CD4-positive, alpha-beta T cell treated with Interferon gamma for 1 hour (primary cell): ENCODE results near the gene PIEZO2.
"Not testable (repeated sequence)": the region's sequence is repeated elsewhere in the genome, so short reads cannot be mapped to it uniquely, and the experiment has no call there.

Experiments used
- DNase-seq: peaks from one replicate; pipeline ENCODE4 v3.0.0-alpha.2; 2020

The PIEZO2 gene

DNA sequence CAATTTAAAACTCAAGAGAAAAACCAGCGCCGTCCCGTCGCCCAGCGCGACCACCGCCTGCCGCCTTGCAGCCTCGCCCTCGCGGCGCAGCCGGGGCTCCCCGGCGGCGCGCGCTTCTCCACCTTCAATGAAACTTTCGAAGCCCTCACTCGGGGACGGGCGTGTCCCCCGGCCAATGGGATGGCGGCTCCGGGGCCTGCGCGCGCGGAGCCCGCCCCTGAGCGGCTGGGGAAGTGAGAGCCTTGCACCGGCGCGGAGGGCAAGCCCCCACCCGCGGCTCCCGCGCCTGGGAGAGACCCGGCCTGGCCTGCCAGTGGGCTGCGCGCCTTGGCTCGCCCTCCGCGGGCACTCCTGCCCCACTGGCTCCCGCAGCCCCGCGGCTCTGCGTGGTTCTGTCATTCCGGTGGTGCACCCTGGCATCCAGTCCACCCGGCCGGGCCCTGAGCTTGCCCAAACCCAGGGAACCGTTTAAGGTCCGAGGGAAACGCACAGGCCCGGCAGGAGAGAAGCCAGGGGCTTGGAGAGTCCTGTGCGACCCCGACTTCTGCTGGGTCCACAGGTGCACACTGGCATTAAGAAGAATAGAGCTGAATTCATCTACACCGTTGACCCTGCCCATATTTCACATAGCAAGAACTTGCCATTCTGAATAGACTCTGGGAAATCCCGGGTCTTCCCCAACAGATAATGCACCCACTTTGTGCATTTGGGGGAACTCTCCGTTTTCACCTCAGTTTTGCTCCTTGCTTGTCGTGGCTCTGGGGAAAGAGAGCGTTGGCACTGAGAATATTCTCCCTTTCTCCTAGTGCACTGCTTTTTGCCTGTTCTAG is at the start of gene PIEZO2:
PIEZO2 (minus strand) TSS at position 129 of the 830 bp plus-strand sequence. CDS start 981 bp downstream, outside the sequence.
- DNase-seq = no peak

DNA sequence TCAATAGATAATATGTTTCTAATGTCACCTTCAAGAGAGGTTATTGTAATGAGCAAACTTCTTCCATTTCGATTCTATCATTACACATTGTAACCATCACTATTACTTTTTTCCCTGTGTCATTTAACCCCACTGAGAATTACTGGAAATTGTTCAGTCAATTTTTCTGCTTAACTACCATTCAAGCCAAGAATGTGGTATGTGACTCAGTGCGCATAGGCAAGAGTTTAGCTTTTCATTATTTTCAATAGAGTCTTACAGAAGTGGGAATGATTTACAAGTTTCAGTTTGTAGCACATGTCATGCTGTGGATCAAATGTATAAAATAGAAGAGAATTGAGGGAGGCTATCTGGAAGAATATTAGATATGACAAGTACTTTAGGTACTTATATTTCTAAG is 34.3 kb upstream of the PIEZO2 start:
- DNase-seq = no peak

- not testable (repeated sequence) for DNase-seq
Observed at GRCh38 chr18:11181629-11182028, 32.3 kb upstream of the PIEZO2 start.

- DNase-seq = no peak
Observed at GRCh38 chr18:11179959-11180519, 30.7 kb upstream of the PIEZO2 start.

DNA sequence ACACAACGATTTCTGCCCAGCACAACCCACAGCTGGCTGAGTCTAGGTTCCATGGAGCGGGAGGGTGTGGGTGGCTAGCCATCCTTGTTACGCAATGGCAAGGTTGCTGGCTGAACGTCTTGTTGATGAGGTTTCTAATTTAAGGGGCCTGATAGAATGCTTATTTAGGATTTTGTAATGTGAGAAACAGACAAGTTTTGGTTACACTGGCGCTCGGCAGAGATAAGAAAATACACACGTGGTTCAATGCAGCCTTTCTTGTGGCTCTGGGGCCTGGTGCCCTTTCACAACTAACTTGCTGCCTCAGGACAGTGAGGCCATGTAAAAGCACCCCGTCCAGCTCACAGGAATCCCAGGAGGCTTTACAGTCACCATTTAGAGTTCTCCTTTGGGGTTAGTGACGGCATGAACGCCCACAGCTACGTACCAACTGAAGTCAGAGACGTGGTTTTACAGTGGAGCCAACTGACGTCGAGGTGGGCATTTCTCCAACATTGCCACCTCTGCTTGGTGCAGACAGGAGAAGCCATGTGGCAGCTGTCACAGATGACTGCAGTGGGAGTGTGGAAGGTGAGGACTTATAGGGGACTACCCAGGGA is 29.7 kb upstream of the PIEZO2 start:
- no peak for DNase-seq

DNA sequence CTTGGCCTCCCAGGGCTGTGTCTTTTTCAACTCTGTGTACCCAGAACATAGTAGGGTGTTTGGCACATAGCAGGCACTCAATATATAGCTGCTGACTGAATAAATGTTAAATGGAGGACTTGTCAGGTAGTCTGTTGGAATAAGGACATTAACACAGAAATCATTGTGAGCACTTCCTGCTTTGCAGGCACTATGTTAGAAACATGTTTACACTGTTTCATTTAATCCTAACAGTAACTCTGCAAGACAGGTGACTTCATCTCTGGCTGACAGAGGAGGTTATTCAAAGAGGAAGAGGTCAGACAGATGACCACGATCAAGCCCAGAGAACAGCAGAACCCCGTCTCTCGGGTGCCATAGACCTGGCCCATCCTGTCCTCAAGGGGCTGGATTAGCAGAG is 28.0 kb upstream of the PIEZO2 start:
- no peak for DNase-seq

DNA sequence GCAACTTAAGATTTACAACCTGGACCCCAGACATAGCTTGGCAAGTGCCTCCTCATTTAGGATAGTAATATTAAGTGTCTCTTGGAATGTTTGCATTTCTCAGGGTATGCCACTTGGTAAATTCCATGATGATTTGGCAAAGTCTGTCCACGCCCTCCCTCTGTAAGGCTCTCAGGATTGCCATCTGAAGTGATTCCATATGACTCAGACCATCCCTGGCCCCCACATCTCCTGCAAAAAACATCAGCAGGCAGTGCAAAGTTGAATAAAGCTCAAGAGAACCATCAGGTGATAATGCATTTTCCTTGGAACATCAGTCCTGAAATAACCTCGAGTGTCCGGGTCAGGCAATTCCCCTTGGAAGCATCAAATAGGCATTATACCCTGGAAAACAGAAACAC is 27.1 kb upstream of the PIEZO2 start:
- DNase-seq = no peak

- DNase-seq = no peak
Observed at GRCh38 chr18:11175266-11175979, 26.1 kb upstream of the PIEZO2 start.

DNA sequence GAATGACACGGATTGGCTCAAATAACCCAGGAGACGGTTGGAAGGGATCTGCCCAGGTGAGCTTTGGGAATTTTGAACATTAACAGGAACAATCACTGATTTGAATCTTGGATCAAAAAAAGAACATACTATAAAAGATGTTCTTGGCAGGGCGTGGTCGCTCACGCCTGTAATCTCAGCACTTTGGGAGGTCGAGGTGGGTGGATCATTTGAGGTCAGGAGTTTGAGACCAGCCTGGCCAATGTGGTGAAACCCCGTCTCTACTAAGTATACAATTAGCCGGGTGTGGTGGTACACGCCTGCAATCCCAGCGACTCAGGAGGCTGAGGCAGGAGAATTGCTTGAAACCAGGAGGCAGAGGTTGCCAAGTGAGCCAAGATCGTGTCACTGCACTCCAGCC is 24.8 kb upstream of the PIEZO2 start:
- not testable (repeated sequence) for DNase-seq

DNA sequence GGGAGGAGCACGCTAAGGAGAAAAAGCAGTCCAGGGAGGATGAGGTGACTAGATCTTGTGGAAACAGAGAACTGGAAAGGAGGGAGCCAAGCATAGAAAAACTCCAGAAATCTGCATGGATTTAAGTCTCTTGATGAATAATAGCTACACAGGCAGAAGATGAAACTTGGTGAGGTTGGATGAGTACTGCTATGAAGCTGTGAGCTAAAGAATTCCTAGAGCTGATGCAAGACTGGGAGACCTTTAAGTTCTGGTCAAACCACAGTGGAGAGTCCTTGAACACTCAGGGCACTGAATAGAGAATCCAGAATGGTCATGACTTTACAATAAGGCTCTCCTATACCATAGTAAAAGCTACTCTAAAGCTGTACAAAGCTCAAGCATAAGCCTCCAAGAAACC is 18.4 kb upstream of the PIEZO2 start:
- no peak for DNase-seq

DNA sequence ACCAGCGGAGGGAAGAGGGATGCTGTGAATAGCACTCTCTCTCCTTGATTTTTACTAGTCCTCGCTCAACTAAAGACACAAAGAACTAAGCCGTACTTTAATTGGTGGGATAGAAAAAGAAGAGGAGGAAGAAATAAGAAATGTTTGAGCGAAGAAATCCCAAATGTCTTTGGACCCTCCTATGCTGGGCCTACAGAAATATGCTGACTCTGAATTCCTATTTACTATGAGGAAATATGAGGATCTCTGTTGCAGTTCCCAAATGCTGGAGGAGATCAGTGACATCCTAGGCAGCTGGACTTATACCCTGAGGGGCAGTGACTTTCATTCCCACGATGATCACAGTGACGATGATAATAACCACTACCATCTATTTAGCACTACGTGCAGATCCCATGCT is 16.6 kb upstream of the PIEZO2 start:
- no peak for DNase-seq

DNA sequence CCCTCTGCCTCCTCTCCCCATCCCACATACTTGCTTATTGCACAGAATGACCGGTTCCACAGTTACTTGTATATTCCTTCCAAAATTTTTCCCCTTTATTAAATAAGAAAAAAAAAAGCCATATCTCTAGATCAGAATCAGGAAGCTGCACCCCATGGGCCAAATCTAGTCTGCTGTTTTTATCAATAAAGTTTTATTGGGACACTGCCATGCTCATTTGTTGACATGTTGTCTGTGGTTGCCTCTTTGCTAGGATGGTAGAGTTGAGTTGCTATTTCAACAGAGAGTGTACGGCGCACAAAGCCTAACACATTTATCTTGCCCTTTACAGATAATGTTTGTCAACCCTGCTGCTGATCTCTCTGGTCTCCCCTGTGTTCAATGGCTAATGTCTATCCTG is 15.8 kb upstream of the PIEZO2 start:
- DNase-seq = no peak

DNA sequence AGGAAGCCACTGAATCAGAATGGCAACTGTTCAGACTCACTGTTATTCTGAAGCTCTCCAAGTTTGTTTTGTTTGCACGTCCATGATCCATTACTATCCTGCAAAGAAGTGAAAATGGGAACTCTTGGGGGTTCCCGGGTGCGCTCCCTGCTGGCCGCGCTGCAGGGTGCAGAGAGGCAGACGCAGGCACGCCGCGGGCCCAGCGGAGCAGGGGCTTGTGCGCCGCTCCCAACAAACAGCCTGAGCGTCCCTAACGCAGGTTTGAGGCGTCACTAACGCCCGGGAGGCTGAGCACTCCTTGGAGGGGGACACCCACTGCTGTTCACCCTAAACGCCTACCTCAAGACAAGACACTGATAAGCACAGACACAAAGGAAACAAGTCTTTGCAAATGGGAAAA is 14.3 kb upstream of the PIEZO2 start:
- no peak for DNase-seq

DNA sequence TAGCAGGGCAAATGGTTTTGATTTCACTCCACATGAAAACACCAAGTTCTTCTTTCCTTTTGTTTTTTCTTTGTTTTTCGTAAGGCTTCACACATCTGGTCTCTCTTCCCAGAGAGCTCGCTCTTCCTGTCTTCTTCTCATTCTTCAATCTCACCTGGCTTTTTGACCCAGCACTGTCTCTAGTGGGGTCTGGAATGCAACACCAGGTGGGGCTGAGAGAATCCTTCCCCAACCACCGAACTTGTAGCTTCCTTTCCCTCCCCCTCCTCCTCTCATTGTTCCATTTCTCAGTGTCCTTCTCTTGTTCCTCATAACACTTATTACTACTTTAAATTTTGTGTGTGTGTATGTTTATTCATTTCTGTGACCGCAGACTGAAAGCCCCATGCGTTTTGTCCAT is 13.5 kb upstream of the PIEZO2 start:
- DNase-seq = no peak

GRCh38 chr18:11162462-11162861 is 13.1 kb upstream of the PIEZO2 start:
- DNase-seq = no peak

DNA sequence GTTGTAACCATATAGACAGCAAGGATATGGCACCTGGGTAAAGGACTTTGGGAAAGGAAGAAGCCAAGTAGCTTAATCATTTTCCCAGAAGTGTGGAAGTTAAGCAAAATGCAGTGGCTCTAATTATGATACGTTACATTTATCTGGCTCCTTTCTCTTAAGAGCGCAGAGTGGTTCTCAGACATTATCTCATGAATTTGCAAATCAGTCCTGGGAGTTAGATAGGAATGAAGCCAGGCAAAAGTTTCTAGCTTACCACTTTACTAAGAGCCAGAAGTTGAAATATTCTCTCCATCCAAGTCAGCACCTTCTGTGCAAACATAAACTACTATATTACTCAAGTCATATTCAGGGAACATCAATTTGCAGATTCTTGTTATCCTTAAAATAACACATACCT is 10.9 kb upstream of the PIEZO2 start:
- DNase-seq = no peak

- no peak for DNase-seq
Observed at GRCh38 chr18:11159844-11160243, 10.5 kb upstream of the PIEZO2 start.

- no peak for DNase-seq
Observed at GRCh38 chr18:11156978-11157377, 7.6 kb upstream of the PIEZO2 start.

DNA sequence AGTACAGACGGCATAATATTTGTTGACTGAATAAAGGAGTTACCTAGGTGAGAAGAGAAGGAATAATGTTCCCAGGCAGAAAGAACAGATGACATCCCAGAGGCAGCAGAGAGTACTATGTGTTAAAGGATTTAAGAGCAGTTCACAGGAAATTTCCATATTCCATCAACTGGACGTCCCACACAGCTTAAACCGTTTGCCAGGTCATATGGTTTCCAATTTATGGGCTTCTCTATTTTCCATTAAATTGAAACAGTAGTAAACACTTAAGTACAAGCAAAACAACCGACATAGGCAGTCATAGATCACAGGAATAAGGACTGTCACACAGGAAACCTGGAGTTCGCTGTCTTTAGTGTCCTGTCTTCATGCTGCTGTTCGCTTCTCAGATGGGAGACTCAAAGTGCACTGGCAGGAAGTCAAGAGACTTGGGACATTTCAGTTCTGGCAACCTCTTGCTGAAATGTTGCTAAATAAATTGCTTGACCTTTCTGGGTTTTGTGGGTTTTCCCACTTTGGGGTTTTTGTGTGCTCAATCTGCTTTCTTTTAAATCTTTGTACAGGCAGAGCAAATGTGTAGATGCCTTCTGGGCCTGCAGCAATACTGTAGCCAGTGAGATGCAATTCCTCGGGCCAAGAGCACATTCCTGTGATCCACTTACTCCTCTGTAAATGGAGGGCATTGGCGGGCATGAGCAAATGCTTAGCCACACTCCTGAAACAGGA is 5.8 kb upstream of the PIEZO2 start:
- DNase-seq = no peak

- DNase-seq = no peak
Observed at GRCh38 chr18:11154368-11154989, 5.1 kb upstream of the PIEZO2 start.

- no peak for DNase-seq
Observed at GRCh38 chr18:11153097-11153496, 3.7 kb upstream of the PIEZO2 start.

DNA sequence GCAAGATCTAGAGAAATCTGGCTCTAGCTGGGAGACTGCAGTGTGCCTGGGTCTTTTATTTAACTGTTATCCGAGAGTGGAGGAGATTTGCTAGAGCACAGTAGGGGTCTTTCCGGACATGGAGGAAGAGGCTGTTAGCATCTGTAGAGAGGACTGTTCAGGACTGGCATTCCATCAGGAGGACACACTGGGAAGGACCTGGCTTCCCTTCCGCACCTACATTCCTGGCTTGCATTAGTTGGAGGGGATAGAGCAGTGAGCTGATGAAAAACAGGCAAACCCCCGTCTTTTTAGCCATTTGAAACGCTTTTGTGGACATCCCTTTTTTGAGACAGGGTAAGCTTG is 874 bp upstream of the PIEZO2 start:
- DNase-seq = no peak
